Retina (tissue), 1 donor: ENCODE measurements around the gene KIF1A.
"Not testable (repeated sequence)": the region's sequence is repeated elsewhere in the genome, so short reads cannot be mapped to it uniquely, and the experiment has no call there.

Experiments used
- DNase-seq: peaks from one replicate; pipeline ENCODE4 v3.0.0-alpha.2; 2016

The KIF1A gene

DNA sequence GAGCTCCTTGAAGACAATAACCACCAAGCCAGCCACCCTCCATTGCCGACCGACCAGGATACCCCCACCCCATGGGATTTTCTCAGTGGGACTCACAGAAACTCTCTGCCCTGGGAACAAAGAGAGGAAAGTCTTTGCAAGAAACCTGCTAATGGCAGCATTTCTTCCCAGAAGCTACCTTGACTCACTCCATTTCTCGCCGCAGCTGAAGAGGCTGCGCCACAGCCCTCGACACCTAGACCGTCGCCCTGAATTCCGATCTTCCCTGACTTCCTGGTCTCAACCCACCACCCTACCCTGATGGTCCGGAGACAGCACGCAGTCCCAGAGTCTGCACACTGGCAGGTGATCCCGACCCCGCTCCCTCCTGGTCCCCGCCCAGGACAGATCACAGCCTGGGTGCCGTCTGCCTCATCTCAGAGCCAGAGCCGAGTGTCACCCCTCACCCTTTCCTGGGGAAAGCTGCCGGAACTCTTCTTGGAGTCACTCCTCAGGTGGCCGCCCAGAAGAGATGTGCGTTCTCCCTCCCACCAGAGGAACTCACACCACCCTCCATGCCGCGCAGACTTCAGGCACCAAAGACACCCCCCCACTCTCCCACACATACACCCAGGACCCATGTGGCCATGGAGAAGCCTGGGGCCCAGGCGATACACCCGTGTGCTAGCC is 103.8 kb downstream of the KIF1A start:
- DNase-seq: no peak

DNA sequence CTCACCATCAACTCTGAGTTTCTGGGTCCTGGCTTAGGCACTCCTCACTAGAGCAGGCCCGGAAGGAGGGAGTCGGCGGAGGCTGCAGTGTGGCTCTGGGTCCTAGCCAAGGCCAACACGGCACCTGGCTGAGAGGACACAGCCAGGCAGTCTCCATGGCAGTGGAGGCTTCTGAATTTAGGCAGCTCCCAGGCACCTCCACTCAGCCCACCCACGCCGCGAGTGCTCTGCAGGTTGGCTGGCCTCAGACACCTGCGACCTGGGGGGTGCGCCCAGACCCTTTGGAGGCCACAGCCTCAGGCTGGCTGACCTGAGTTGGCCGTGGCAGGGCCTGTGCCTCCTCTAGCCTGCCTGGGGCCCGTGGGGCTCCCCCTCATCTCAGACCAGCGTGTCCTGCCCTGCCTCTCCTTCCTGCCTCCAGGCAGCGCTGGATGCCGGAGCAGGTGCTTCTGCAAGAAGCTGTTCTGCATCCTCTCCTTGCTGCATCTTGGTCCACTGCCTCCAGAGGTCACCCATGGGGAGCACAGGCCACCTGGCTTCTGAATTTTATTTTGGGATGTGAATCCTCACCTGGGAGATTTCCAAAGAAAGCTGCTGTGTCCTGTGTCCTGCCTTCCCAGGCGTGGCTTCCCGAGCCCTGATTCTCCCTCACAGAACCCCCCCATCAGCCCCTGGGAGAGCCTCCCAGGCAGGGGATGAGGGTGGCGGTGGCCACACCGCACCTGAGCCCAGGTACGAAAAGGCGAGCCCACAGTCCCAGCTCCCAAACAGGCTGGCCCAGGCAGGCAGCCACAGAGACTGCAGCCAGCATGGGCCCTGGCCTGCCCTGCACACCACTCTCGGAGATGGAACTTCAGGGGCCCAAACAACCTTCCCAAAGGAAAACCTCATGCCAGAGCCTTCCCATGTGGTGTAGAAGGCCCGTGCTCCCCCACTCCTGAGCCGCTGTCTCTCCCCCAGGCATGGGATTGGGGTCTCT is 105.0 kb downstream of the KIF1A start:
- no peak for DNase-seq

DNA sequence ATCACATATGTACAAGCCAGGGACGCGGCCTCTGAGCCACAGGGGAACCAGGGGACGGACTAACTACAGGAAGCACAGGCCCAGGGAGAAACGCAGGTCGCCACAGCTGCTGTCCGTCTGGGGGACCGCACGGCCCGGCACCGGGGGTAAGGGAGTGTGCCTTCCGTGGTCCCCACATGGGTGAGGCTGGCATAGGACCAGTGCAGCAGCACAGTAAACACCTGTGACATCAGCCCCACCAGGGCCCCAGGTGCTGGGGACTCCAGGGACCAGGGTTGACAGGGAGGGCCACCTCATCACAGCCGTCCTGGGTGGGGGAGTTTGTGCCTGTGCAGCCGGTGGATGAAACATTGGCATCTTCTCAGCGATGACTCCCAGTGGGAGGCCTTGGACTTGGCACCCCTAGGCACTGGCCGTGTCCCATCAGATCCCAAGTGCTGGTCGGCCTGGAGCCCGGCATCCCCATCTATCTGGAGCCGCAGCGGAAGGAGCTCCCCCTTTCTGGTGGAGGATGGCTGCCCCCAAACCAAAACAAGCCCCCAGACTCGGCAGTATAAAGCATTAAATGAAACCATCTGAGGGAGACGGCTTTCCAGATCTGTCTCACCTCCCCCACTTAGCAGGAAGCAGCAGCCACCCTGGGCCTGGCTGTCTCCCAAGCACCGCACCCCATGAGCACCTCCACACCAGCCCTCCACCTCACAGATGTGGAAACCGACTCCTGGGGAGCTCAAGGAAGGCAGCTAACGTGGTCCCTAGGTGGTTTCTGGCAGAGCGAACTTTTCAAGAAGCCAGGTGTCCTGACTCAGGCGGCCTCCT is 105.9 kb downstream of the KIF1A start:
- no peak for DNase-seq

DNA sequence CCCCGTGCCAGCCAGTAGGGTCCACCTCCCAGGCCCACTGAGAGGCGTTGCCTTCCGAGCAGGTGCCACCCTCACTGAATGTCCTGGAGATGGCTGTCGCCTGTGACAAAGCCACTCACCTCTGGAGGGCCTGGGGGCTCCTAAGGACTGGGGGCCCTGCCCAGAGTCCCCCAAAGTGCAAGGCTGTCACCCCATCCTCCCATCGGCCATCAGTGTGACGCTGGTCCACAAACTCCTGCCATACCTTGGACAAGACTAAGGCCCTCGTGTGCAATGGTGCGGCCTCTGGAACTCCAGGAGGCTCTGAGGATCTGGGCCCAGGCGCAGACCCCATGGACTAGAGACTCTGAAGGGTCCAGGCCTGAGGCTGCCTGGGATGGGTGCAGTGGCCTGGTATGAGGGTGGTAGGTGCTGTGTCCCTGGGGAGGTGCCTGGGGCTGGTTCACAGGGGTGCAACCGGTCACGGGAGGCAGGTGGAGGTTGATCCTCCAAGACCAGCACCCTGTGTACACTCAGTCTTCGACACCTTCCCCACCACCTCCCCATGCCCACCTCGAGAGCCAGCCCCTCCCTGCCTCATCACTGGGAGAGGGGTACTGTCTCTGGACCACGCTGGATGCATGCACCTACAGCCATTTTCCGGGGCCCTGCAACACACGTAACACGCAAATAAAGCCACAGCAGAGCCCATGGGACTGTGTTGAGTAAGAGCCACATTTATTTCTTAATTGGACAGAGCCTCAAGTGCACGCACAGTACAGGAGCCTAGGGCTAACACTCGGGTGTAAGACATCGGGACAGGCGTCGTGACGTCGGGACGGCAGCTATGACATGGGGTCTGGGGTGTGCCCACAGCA is 106.7 kb downstream of the KIF1A start:
- DNase-seq: no peak

DNA sequence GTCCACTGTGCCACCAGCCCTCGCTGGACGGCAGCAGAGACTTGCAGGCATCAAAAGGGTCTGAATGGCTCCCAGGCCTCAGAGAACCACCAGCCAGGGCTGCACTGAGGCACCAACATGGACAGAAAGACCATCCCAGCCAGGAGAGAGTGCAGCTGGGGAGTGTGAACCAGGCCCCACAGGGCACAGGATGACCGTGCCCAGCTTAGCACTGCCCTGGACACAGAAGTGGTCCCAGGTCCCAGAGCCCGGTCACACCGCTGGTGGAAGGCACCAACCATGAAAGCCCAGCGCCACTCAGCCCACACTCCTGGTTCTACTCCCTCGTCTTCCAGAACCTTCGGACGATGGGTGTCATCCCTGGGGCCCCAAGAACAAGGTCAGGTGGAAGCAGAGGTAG is 107.9 kb downstream of the KIF1A start:
- DNase-seq: no peak

DNA sequence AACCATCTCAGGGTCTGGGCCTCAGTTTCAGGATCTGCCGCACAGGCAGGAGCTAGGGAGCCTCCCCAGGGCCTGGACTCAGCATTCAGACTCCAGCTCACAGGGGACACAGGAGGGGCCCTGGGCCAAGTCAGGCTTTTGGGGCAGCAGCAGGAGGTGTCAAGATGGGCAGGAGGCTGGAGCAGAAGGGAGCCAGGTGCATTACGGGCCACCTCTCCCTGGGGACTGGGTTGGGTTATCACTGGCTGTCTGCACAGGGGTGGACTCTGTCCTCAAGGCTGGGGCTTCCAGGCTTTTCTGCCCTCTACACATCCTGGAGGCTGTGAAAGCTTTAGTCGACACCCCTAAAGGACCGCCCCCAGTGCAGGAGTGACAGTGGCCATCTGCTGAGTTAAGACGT is 108.3 kb downstream of the KIF1A start:
- DNase-seq: no peak

DNA sequence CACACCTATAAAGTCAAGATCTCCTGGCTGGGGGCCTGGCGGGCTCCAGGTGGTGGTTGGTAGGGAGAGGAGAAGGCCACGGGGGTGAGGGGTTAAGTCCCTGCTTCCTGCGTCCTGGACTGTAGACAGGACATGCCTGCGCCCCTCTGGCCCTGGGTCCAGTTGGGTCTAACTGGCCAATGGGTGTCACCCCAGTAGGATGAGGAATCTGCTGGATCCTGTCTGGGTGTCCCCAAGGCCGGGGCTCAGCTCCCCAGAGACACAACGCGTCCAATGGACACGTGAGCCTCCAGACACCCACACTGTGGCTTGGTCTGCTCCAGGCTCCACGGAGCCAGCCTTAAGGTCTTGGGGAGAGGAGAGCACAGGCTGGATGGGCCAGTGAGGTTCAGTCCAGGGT is 108.7 kb downstream of the KIF1A start:
- no peak for DNase-seq

DNA sequence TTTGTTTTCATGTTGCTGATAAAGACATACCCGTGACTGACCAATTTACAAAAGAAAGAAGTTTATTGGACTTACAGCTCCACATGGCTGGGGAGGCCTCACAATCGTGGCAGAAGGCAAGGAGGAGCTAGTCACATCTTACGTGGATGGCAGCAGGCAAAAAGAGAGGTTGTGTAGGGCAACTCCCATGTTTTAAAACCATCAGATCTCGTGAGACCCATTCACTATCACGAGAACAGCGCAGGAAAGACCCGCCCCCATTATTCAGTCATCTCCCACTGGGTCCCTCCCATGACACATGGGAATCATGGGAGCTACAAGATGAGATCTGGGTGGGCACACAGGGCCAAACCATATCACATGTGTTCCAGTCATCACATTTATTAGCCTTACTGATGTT is 111.6 kb downstream of the KIF1A start:
- no peak for DNase-seq

DNA sequence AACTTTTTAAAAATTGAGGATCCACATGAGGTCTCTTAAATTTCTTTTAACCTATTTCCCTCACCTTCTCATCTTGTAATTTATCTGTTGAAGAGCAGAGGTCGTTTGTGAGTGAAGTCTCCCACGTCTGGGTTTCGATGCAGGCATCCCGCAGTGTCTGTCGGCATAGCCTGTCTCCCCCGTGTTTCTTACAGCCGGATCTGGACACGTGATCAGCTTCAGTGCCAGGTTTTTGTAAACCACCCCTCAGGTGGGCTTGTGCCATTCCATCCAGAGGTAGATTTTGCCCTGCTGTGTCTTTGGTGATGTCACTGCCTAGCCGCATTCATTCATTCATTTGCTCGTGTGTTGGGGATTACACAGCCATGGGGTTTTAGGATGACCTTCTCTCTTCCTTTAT is 112.2 kb downstream of the KIF1A start:
- DNase-seq: no peak

DNA sequence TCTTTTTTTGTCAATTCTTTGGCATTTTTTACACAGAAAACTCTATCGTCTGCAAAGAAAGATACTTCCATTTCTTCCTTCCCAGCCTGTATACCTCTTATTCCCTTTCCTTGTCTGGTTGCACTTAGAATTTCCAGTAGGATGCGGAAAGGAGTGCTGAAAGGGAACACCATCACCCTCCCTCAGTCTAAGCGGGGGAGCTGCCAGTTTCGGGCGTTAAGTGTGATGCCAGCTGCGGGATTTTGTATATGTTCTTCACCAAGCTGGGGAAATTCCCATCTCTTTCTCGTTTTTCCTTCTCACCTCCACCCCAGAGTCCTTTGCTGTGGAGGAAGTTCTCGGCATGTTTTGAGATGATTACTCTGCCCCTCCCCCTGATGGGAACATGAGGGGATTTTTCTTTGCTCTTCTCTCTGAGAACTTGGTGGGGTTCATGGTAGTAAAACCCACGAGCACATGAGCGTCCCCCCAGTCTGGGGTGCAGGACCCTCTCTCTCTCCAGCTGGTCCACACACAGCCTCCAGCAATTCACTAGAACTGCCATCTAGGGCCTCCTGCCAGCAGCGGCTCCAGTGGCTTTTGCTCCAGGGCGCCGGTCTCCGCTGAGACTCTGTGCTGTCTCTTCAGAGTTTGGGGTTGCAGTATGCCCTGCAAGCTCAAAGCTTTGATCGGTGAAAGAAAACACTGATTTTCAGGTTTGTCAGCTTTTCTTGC is 112.8 kb downstream of the KIF1A start:
- no peak for DNase-seq

DNA sequence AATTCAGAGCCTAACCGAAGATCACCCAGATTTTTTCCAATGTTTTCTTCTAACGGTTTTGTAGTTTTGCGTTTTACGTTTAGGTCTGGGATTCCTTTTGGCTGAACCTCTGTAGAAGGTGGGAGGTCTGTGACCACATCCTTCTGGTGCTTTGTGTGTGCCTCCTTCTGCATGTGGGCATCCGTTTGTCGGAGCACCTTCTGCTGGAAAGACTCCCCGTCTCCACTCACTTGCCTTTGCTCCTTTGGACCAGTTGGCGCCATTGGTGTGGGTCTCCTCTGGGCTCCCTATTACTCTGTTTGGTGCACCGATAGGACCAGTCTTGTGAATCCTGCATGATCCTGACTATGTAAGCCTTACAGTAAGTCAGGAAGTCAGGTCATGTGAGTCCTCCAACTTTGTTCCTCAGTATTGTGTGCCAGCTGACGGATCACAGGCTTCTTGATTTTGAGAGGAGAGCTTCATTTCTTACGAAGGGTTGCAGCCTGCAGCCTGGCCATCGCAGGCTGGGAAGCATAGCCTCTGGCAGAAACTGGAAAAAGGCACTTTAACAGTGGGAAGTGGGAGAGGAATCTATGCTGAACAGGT is 114.7 kb downstream of the KIF1A start:
- no peak for DNase-seq

DNA sequence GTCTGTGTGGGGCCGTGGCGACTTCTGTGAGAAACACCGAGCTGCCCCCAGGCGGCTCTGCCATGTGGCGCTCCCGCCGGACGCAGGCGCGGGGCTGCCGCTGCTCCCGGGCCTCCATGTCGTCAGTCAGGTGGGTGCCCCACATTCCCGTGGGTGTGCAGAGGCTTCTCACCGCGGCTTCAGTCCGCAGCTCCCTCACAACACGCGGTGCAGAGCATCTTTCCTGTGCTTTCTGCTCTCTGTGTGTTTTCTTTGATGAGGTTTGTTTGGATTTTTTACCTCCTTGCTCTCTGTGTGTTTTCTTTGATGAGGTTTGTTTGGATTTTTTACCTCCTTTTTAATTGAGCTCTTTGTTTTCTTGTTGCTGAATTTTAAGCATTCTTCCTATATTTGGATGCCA is 115.4 kb downstream of the KIF1A start:
- no peak for DNase-seq

DNA sequence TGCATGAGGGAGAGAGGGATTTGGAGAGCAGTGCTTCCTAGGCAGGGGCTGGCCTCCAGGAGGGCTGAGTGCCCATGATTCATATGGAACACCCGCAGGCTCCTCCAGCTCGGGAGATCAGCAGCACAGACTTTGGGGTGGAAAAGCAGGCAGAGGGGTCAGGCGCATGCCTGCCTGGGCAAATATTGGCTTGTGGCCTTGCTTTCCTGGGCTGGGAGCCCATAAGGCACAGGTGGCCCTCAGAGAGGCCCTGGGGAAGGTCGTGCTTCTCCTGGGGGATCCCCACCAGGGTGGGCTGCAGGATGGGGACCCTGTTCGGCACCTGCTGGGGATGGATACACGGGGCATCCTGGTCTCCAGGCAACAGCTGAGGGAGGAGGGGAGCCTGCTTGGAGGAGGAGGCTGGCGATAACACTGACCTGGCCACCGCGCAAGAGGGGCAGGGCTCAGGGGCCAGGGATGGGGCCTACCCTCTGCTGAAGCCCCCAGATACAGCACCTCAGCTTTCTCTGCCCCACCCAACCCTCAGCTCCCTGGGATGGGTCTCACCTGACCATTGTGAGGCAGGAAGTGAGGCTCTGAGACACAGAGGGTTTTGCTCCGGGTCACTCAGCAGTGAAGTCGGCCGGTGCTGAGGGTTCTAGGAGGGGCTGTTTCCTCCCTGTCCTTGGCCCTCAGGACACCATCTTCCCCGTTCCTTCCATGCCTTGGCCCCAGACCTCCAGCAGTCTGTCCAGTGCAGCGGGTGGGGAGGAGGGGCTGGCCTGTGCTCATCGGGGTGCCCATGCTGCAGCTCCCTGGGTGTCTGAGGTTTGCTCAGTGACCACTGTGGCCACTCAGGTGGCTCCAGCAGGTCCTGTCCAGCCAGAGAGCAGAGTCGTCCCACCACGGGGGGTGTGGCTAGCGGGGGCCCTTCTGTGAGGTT is 116.3 kb downstream of the KIF1A start:
- no peak for DNase-seq

DNA sequence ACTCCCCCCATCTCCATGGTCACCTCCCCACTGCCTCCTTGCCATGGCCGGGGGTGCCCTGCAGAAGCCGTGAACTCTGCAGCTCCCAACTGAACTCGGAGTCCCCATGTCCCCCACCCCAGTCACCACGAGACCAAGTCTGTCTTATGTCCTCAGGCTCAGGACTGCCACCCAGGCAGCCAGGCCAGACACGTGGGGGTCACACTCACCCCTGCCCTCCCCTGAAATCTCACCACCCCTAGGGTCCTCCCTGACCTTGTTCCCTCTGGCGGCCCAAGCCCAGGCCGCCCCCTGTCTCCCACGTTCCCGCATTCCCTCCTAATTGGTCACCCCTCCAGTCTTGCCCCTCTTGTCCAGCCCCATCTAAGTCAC is 117.4 kb downstream of the KIF1A start:
- DNase-seq: no peak

DNA sequence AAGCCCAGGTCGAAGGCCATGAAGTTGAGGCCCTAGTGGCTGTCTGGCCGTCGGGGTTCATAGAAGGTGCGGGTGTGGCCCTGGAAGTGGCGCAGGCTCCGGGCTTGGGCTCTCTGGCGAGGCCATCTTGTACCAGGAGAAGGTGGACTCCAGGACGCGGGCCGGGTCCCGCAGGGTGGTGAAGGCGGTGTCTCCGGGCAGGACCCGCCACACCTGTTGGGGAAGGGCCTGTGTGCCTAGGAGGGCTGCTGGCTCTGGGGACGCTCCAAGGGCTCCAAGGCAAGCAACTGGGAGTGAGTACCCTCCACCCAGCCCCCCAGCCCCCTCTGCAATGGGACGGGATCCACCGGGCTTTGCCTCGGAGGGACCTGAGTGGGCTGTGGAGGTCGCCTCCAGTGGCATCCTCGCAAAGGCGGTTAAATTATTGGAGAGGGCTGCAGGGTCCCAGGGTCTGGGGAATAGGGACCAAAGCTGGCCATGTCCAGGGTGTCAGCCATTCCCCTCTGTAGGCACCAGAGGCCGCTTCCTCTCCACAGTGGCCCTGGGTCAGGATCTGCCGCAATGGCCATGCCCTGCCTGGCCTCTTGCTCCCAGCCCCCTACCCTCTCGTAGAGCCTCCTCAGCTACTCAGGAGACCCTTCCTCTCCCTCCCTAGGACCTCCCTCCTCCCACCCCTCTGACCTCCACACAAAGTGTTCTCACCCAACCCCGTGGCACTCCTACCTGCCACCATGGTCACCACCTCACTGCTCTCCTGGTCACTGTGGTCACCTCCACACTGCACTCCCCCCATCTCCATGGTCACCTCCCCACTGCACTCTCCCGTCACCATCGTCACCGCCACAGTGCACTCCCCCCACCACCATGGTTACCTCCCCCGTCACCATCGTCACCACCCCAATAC is 118.0 kb downstream of the KIF1A start:
- DNase-seq: no peak

DNA sequence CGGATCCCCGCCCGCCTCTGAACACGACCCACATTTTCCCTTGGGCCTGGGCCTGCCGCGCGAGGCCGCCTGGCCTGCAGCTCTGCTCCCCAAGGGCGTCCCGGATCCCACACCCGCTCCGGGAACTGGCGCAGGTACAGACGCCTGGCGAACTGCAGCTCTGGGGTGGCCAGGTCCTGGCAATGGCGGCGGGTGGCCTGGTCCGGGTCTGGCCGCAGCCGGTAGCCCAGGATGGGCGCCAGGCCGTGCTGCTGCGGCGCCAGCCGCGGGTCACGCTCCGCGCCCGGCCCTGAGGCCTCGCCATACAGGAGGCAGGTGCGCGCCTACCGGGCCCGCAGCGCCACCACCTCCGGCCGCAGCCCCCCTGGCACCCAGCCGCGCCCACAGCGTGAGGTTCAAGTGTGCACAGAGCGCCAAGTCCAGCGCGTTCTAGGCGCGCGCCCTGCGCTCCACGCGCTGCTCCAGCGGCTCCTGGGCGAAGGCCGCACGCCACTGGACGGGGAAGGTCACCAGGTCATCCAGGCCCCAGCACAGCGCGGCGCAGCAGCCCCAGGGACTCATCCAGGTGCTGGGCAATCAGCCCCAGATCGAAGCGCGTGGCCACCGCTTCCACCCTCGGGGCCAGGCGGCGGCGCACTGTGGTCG is 118.8 kb downstream of the KIF1A start:
- DNase-seq: no peak

DNA sequence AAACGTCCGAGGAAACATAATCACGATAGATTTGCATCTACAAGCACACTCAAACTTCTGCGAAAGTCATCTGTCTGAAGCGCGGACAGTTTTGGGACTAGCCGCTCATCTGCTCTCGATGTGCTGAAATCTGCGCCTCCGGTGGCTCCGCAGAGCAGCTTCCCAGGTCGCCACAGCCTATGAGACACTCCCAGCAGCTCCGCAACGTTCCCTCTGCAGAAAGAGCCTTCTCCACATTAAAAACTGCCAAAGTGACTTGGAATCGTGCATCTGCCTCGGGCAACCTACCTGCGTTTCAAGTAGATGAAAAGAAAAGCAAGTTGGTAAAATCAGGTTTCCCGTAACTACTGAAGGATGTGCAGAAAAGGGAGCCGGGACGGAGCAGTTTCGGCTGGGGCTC is 119.4 kb downstream of the KIF1A start:
- DNase-seq: not testable (repeated sequence)

DNA sequence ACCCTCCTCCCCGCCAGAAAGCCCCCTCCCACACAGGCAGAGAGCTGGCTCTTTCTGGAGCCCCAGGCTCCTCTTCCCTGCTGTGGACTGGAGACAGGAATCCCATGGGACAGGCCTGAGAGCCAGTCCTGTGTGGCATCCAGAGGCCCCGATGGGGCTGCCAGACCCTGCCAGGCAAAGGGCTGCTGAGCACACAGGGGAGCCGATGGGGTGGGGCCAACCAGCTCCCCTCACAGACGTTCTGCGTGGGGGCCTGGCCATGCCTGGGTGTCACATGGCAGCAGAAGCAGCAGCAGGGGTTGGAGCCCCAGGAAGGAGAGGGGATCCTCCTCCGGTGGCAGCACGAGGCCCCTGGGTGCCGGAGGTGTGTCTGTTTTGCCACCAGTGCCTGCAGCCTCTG is 120.2 kb downstream of the KIF1A start:
- DNase-seq: not testable (repeated sequence)
